A549 (cell line): Measurements from ENCODE around the gene CYP2A6. TPM values are rescaled to one million over a fixed set of nuclear protein-coding genes. Genes with fewer than 3 reads are reported as not detected.
"Not testable (repeated sequence)": the region's sequence is repeated elsewhere in the genome, so short reads cannot be mapped to it uniquely, and the experiment has no call there.

Experiments used
- ATAC-seq, 2 experiments: fragments of 200-7000 bp in 1 of 2; fragments of >200 bp in 1 of 2; cut with Nextera tagmentation in 1 of 2; cut with Tn5 transposase in 1 of 2; 3 replicates each; pipeline versions ENCODE4 v1.8.0 to v1.9.1; 2018 to 2020; ENCODE audit warnings: mild to moderate bottlenecking in 1 of 2, moderate library complexity in 1 of 2
- CTCF ChIA-PET: fragments of 300-600 bp; sonication (Branson Sonifier 250); formaldehyde crosslinking; extraction: SDS; loops from one replicate; lab custom pipeline; 2021; ENCODE audit warnings: antibody characterized with exemption, inconsistent platforms; lab: Yijun Ruan, JAX
- POLR2A ChIA-PET: fragments of 350-600 bp; formaldehyde crosslinking; extraction: SDS; loops from one replicate; lab custom pipeline; 2021; ENCODE audit warnings: antibody characterized with exemption, inconsistent platforms; lab: Yijun Ruan, JAX
- DNase-seq, 2 experiments: peaks; one replicate each; pipeline versions ENCODE4 v3.0.0 to v3.0.0-alpha.2; 2011 to 2016; ENCODE audit warnings: low read depth in 1 of 2, low spot score in 1 of 2
- FAIRE-seq: peaks from 2 replicates; lab custom pipeline; 2011; peaks lifted over from hg19 to GRCh38; lab: Jason Lieb, UNC
- H3K27ac ChIP-seq, 2 experiments: fragments of >200 bp; sonication (Bioruptor Twin); formaldehyde crosslinking; 3 replicates each; pipeline ENCODE4 v1.5.1; 2016 to 2017
- H3K4me1 ChIP-seq: fragments of >200 bp; sonication (Bioruptor Twin); formaldehyde crosslinking; 3 replicates; pipeline ENCODE4 v1.6.1; 2016
- H3K4me2 ChIP-seq: fragments of >200 bp; sonication (Bioruptor Twin); formaldehyde crosslinking; 3 replicates; pipeline ENCODE4 v1.6.1; 2016
- H3K4me3 ChIP-seq: fragments of >200 bp; sonication (Bioruptor Twin); formaldehyde crosslinking; 3 replicates; pipeline ENCODE4 v1.5.1; 2016
- H3K9me3 ChIP-seq: fragments of >200 bp; sonication (Bioruptor Twin); formaldehyde crosslinking; 3 replicates; pipeline ENCODE4 v1.6.1; 2016
- BCL3 ChIP-seq: fragments of >200 bp; sonication (Bioruptor Twin); formaldehyde crosslinking; IDR thresholded peaks from 3 replicates; pipeline ENCODE4 v1.6.1; 2016
- CEBPB ChIP-seq, 2 experiments: fragments of >200 bp in 1 of 2; sonication (Bioruptor Twin) in 1 of 2; formaldehyde crosslinking in 1 of 2; IDR thresholded peaks; 2 replicates each; pipeline ENCODE4 v1.6.1; 2012 to 2016
- EP300 ChIP-seq, 2 experiments: fragments of >200 bp; sonication (Bioruptor Twin); formaldehyde crosslinking; IDR thresholded peaks; 2 replicates in 1 of 2; 3 replicates in 1 of 2; pipeline ENCODE4 v1.6.1; 2016 to 2017
- ESRRA ChIP-seq: fragments of 150-350 bp; IDR thresholded peaks from 2 replicates; pipeline ENCODE4 v1.6.1; 2014; ENCODE audit warnings: mild to moderate bottlenecking, low read length, borderline replicate concordance
- FOSL2 ChIP-seq, 2 experiments: fragments of 450-650 bp in 1 of 2; fragments of >200 bp in 1 of 2; sonication (Bioruptor Twin) in 1 of 2; formaldehyde crosslinking; IDR thresholded peaks; 2 replicates each; pipeline versions ENCODE4 v1.5.0 to v1.6.1; 2016 to 2020; ENCODE audit warnings: mild to moderate bottlenecking in 1 of 2, moderate library complexity in 1 of 2
- GATA3 ChIP-seq: IDR thresholded peaks from 2 replicates; pipeline ENCODE4 v1.6.1; 2012; ENCODE audit warnings: borderline replicate concordance
- HEYL ChIP-seq: fragments of 250-450 bp; sonication (Bioruptor Pico); IDR thresholded peaks from 2 replicates; pipeline ENCODE4 v1.8.0; 2021; ENCODE audit warnings: mild to moderate bottlenecking, moderate library complexity
- JUN ChIP-seq, 2 experiments: fragments of >200 bp; sonication (Bioruptor Twin); formaldehyde crosslinking; IDR thresholded peaks; 2 replicates in 1 of 2; 3 replicates in 1 of 2; pipeline ENCODE4 v1.6.1; 2016 to 2017
- JUNB ChIP-seq: fragments of >200 bp; sonication (Bioruptor Twin); formaldehyde crosslinking; IDR thresholded peaks from 2 replicates; pipeline ENCODE4 v1.6.1; 2016
- MAX ChIP-seq: IDR thresholded peaks from 2 replicates; pipeline ENCODE4 v1.6.1; 2012
- PBX3 ChIP-seq: IDR thresholded peaks from 2 replicates; pipeline ENCODE4 v1.6.1; 2012
- RARB ChIP-seq: fragments of 250-450 bp; sonication (Bioruptor Pico); IDR thresholded peaks from 2 replicates; pipeline ENCODE4 v1.8.0; 2021; ENCODE audit warnings: mild to moderate bottlenecking, moderate library complexity
- SMC3 ChIP-seq: fragments of >200 bp; sonication (Bioruptor Twin); formaldehyde crosslinking; IDR thresholded peaks from 3 replicates; pipeline ENCODE4 v1.6.1; 2018; ENCODE audit warnings: inconsistent platforms
- ZSCAN20 ChIP-seq: fragments of 250-450 bp; sonication (Bioruptor Pico); IDR thresholded peaks from 2 replicates; pipeline ENCODE4 v1.8.0; 2022; ENCODE audit warnings: mild to moderate bottlenecking, moderate library complexity
- WGBS: methylation state at CpG from one replicate; pipeline ENCODE4 v1.1.6; 2017; ENCODE audit errors: missing lambda C conversion rate; 5-methylcytosine and 5-hydroxymethylcytosine counted together
- polyA minus RNA-seq: library from RNA; depleted of rRNA, polyadenylated mRNA; stranded (reverse); fragments of >200 nt; gene quantifications from 2 replicates; pipeline ENCODE4 v1.2.3, GENCODE V29; 2011; rRNA and poly(A)+ RNA removed
- polyA plus RNA-seq, 4 experiments: library from polyadenylated mRNA; depleted of rRNA in 3 of 4; stranded (reverse); fragments of >200 nt; fragmentation: RNase III in 1 of 4; extraction: RNeasy Plus Mini Kit Qiagen cat#74134 plus additional on column Dnase treatment in 1 of 4; gene quantifications; 2 replicates in 3 of 4; 3 replicates in 1 of 4; pipeline ENCODE4 v1.2.3, GENCODE V29; 2011 to 2017
- TF ChIP-seq, protein P1 (sequence below): fragments of >200 bp; sonication (Bioruptor Twin); formaldehyde crosslinking; IDR thresholded peaks from 2 replicates; pipeline ENCODE4 v1.6.1; 2016

Gene CYP2A6
- not detected in 2 replicates for polyA plus RNA-seq (2011; rRNA removed)
- polyA plus RNA-seq (2012; cell fraction: cytosol; rRNA removed): 0.03 TPM in 1 of 2 replicates, not detected in the other
- polyA plus RNA-seq (2012; cell fraction: nucleus; rRNA removed): 0.05 TPM in 1 of 2 replicates, not detected in the other
- polyA plus RNA-seq (2017; fragmentation: RNase III; extraction: RNeasy Plus Mini Kit Qiagen cat#74134 plus additional on column Dnase treatment): not detected in 3 replicates
- polyA minus RNA-seq: not detected in 2 replicates

GRCh38 chr19:40850277-40850676 lies at the start of gene CYP2A6:
CYP2A6 (minus strand) TSS chr19:40850447; CDS start chr19:40850426, 21 bp downstream.
- FAIRE-seq, POLR2A ChIA-PET: not testable (repeated sequence)
- WGBS: 91% methylated on average over 3 of the region's 3 CpGs

DNA sequence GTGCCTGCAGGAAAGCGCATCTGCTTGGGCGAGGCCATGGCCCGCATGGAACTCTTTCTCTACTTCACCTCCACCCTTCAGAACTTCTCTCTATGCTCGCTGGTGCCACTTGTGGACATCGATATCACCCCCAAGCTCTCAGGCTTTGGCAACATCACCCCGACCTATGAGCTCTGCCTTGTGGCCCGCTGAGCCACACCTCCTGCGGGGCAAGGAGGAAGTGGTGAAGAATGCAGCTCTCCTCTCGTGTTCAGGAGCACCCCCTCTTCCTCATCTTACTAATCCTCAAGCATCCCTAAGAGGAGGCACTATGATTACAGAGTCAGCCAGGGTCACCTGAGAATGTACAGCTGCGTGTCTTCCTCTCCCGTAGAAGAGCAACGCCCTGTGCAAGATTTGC lies 49.7 kb upstream of the CYP2A6 start:
- H3K4me3 ChIP-seq, POLR2A ChIA-PET, ATAC-seq, FAIRE-seq, H3K9me3 ChIP-seq, DNase-seq, H3K4me2 ChIP-seq: not testable (repeated sequence)
- CTCF ChIA-PET: interaction anchor here (0.8 to 1.6 kb wide), 2 partner anchors 8 to 37 kb away, joined by 3 to 5 read pairs; no protein-coding TSS in a partner anchor
- 87% methylated on average over 12 of the region's 12 CpGs for WGBS
- Histone ChIP-seq H3K27ac (peak overlapping the region; percentile 68 to 81; a peak in 5 of 6 replicates), H3K4me1 (peaks cover 38% of the 10 kb centered on the region)

More at GRCh38 chr19:40850277-40850676, at the start of gene CYP2A6:
- DNase-seq, H3K9me3 ChIP-seq, H3K4me3 ChIP-seq, H3K4me2 ChIP-seq, ATAC-seq: not testable (repeated sequence)
- H3K4me1 ChIP-seq: peaks cover 17% of the 10 kb centered on the region; the same call in 1 of the 3 replicates
- CTCF ChIA-PET: interaction anchor here (1.0 to 2.3 kb wide), 2 partner anchors 37 to 277 kb away, joined by 3 to 7 read pairs; no protein-coding TSS in a partner anchor
- peak within 1 kb of the TSS in 1 of 2 experiments; percentile 39; a peak in 2 of 6 replicates for H3K27ac ChIP-seq

DNA sequence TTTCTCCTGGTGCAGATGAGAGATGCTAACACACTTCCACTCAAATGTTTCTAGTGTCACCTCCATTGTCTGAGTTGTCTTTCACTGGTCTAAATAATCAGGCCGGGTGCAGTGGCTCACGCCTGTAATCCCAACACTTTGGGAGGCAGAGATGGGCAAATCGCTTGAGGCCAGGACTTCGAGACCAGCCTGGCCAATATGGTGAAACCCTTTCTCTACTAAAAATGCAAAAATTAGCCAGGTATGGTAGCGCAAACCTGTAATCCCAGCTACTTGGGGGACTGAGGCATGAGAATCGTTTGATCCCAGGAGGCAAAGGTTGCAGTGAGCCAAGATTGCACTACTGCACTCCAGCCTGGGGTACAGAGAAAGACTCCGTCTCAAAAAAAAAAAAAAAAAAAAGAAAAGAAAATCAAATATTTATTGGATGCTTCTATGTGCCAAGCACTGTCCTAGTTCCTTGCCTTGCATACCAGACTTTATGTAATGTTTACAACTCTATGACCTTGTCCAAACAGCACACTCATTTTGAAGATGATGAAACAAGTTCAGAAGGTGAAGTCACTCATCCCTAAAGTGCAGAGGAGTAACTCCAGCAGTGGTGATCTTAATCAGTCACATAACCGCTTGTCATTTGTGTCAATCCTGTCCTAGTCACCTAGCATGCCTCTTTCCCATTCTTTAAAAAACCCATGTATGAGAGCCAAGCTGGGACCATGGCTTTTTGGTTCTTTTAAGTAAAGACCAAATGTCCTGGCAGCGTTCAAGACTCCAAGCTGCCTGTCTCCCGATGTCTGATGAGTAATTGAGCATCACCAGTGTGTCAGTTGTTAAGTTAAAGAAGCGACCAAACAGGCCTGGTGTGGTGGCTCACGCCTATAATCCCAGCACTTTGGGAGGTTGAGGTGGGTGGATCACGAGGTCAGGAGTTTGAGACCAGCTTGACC lies 46.9 kb upstream of the CYP2A6 start:
- POLR2A ChIA-PET, H3K4me3 ChIP-seq, H3K9me3 ChIP-seq: not testable (repeated sequence)
- ATAC-seq (peak; percentile 92 to 96), DNase-seq (peak; percentile 67 to 94), FAIRE-seq (peak; percentile 100)
- TF ChIP-seq ZSCAN20 (CRISPR knock-in tag): peak; percentile 12; the same call in 1 of the 2 replicates
- TF ChIP-seq RARB (CRISPR knock-in tag): peak; percentile 91; the same call in 1 of the 2 replicates
- peak; percentile 98 for TF ChIP-seq GATA3
- TF ChIP-seq, protein P1, sequence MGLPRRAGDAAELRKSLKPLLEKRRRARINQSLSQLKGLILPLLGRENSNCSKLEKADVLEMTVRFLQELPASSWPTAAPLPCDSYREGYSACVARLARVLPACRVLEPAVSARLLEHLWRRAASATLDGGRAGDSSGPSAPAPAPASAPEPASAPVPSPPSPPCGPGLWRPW: peak; percentile 93
- TF ChIP-seq HEYL: peak; percentile 72; the same call in 1 of the 2 replicates
- TF ChIP-seq EP300 (IDR thresholded peaks at IDR 0.05): peak; percentile 87 to 95; a peak in 4 of 5 replicates
- peak; percentile 46; the same call in 2 of the 3 replicates for TF ChIP-seq SMC3
- peak; percentile 98 for TF ChIP-seq JUNB
- TF ChIP-seq BCL3: peak; percentile 97
- peak; percentile 97 to 98 for TF ChIP-seq CEBPB (IDR thresholded peaks at IDR 0.05)
- TF ChIP-seq MAX: peak; percentile 74
- peak; percentile 15; the same call in 1 of the 2 replicates for TF ChIP-seq PBX3
- TF ChIP-seq FOSL2 (IDR thresholded peaks at IDR 0.05): peak; percentile 93
- TF ChIP-seq FOSL2 (CRISPR knock-in tag; IDR thresholded peaks at IDR 0.05): peak; percentile 96
- peak; percentile 80 to 99 for TF ChIP-seq JUN (IDR thresholded peaks at IDR 0.05)
- peak; percentile 82; the same call in 1 of the 2 replicates for TF ChIP-seq ESRRA
- CTCF ChIA-PET: interaction anchor here (0.8 kb wide), 1 partner anchor 248 kb away, joined by 3 read pairs; no protein-coding TSS in a partner anchor
- Histone ChIP-seq H3K27ac (peak overlapping the region; percentile 68 to 81), H3K4me2 (peak overlapping the region; percentile 44), H3K4me1 (peaks cover 32% of the 10 kb centered on the region)
- 34% methylated on average over 13 of the region's 13 CpGs for WGBS
